IPS-NIHi7 (cell line): ENCODE measurements around the gene KCNC4.

Experiments used
- DNase-seq: peaks from one replicate; pipeline ENCODE4 v3.0.0; 2012; ENCODE audit warnings: mixed read lengths; ENCODE audit errors: extremely low spot score

KCNC4 gene

DNA sequence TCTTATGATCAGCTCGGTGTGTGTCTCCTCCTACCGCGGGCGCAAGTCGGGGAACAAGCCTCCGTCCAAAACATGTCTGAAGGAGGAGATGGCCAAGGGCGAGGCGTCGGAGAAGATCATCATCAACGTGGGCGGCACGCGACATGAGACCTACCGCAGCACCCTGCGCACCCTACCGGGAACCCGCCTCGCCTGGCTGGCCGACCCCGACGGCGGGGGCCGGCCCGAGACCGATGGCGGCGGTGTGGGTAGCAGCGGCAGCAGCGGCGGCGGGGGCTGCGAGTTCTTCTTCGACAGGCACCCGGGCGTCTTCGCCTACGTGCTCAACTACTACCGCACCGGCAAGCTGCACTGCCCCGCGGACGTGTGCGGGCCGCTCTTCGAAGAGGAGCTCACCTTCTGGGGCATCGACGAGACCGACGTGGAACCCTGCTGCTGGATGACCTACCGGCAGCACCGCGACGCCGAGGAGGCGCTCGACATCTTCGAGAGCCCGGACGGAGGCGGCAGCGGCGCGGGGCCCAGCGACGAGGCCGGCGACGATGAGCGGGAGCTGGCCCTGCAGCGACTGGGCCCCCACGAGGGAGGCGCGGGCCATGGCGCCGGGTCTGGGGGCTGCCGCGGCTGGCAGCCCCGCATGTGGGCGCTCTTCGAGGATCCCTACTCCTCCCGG, 1.5 kb downstream of the KCNC4 start:
- no peak for DNase-seq

GRCh38 chr1:110212169-110213142, 2.3 kb downstream of the KCNC4 start:
- DNase-seq = no peak

- no peak for DNase-seq
Observed at GRCh38 chr1:110213143-110213540, 3.0 kb downstream of the KCNC4 start.

DNA sequence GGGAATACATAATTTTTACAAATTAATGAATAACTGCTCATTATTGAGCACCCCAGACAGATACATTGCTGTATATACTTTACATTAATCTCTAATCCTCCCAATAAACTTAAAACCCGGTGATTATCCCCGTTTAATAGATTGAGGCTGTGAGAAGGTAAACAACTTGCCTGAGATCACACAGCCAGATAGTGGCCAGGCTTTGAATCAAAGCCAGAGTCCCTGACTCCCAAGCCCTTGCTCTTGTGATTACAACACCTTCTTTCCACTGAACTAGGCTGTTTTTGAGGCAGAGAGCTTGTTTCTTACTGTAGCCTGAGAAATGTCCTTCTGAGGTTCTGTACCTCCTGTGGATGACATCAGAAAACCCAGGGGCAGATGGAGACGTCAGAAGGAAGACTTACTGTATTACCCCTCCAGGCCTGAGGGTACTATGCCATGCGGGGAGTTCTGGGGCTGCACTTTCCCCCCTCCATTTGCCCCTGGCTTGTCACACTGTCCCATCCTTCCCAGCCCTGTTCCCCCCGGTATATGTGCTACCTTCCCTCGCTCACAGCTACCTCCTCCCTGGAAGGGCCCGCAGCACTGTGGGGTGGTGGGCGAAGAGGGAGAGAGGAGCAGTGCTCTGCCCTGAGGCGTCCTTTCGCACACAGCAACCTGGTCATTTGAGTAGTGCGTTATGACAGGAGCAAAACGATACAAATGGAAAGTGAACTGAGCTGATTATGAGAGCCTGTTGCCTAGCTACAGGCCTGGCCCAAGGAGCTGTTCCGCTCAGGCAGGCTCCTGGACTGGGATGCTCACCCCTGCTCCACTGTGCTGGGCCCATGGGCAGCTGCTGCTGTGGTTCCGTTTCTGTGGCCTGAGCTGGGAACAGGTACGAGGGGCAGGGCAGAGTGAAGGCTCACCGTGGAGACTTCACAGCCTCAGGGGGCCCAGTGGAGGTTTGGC, 4.6 kb downstream of the KCNC4 start:
- no peak for DNase-seq

DNA sequence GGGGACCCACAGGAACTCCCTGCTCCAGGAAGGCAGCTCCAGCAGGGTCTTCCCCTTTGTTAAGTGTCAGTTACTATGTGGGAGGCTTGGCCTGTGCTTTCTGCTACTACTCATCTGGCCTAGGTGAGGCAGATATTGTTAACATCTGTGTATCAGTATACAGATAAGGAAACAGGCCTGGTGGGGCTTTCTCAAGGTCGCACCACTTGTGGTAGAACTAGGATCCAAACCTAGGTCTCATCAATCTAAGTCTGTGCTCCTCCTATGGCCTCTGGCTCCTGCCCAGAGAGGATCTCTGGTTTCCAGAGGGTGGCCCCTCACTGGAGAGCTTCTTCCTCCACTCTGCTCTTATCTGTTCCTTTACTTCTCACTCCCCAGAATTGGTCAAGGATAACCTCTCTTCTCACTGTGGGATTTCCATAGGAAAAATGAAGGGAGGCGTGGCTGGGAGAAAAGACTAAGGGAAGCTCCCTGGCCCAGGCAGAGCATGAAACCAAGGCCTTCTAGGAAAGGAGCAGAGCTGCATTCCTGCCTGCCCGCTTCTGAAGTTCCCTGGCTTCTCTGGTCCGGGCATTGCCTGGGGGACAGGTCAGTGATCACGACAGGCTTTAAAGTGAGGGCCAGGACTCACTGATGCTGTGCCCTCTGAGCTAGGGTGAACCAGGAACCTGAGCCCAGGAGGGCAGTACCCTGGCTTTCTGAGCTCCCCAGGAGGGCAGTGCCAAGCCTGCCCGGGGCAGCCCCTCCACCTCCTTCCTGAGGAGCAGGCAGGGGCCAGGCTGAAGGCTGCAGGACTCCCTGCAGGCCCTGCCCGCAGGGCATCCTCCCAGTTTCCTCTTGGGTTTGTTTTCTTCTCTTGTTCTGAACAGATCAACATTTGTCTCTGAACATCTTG, 5.8 kb downstream of the KCNC4 start:
- DNase-seq = no peak

DNA sequence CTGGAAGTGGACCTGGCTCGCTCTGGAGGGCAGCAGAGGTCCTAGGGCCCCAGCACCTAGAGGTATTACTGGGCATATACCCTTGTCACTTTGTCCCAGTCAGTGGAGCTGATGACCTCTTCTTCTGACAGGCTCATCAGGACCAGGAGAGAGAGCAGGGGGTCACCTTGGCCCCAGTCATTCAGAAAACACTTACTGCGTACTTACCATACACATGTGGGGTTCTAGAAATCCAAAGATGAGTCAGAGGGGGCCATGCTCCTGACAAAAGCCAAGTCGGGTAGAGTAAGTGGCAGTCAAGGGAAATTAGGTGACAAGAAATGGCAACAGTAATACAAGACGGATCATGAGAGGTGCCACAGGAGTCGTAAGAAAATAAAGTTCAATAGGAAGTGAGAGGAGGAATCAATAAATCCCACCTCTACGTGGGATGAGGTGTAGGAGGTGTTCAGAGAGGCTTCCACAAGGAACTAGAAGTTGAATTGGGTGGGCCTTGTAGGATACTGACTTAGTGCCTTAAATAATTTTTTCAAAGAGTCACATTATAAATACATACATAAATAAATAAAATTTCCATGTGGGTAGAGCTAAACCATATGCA, 6.8 kb downstream of the KCNC4 start:
- DNase-seq = no peak

DNA sequence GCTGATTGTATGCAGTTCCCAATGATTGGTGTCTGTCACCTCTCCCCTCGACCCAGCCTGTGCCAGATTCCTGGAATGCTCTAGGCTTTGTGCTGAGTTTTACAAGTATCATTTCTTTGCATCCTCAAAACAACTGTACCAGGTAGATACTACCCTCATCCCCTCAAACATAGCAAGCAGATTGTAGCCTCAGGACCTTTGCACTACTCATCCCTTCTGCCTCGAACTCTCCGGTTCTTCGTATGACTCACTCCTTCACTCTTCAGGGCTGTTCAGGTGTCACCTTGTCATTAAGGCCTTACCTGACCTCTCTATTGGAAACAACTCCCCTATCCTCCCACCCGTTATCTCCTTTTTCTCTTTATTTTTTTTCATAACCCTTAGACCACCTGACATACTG, 8.0 kb downstream of the KCNC4 start:
- no peak for DNase-seq

GRCh38 chr1:110218739-110219138, 8.6 kb downstream of the KCNC4 start:
- DNase-seq = peak; percentile 59

DNA sequence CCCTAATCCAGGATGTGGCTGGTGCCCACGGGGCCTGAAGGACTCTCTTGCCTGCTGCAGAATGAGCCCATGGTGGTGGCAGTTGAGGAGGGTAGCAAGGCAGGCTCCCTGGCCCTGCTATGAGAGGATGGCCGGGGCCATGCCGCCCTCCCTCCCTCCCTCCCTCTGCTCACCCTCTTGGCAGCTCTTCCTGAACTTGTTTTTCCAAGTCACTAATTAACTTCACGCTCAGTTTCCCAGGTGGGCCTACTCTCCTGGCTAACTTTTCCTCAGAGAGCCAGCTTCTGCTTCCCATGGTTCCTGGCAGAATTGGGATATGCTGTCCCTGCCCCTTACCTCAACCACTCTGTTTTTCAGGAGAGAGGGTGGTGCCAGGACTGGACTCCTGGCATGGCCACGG, 10.2 kb downstream of the KCNC4 start:
- DNase-seq = no peak

GRCh38 chr1:110221119-110221518, 11.0 kb downstream of the KCNC4 start:
- no peak for DNase-seq

DNA sequence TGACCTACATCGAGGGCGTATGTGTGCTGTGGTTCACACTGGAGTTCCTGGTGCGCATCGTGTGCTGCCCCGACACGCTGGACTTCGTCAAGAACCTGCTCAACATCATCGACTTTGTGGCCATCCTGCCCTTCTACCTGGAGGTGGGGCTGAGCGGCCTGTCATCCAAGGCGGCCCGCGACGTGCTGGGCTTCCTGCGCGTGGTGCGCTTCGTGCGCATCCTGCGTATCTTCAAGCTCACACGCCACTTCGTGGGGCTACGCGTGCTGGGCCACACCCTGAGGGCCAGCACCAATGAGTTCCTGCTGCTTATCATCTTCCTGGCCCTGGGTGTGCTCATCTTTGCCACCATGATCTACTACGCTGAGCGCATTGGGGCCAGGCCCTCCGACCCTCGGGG, 13.0 kb downstream of the KCNC4 start:
- DNase-seq = no peak

- no peak for DNase-seq
Observed at GRCh38 chr1:110223581-110223980, 13.5 kb downstream of the KCNC4 start.

DNA sequence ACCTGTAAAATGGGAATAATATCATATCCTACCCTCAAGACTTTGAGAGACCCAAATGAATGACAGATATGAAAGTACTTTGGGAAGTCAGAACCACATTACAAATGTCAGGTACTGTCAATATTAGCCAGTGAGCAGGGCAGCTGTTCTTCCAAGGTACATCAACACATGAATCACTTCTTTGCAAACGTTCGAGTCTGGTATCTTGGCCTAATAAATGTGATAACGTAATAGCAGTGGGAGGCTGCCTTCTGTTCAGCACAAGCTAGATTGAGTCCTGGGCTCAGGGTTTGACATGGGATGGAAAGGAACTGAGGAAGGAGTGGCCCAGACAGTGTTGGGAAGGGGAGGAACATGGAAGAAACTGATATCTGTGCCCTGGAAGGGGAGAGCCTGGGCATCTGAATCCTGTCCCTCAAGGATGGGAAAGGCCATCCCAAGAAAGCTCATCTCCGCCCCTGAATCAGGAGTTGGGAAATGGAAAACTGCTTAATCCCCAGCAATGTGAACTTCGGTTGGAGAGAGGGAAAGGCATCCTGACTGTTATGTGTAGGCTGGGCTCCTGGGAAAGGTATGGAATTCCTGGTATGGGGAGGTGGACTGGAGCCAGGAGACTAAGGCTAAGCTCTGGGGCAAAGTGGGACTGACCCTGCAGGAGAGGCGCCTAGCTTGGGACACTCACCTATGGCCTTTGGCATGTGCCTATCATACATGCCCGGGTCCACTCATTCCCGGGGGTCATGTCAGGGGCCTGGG, 14.3 kb downstream of the KCNC4 start:
- no peak for DNase-seq

DNA sequence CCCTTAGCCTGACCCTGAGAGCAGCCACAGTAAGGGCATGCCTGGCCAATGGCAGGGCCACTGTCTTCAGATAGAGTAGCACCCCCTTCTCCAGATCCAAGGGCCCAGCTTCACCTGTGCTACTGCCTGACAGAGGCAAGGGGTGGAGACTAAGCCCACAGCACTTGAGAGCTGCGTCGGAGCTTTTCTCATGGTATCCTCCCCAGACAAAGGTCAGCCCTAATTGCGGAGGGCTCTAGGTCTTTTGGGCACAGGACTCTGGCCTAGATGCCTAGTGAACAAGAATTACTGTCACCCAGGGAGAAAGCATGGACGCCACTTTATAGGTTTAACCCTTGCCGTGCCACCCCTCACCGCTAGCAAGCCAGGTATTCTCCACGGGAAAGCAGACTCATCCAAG, 15.1 kb downstream of the KCNC4 start:
- DNase-seq = no peak

DNA sequence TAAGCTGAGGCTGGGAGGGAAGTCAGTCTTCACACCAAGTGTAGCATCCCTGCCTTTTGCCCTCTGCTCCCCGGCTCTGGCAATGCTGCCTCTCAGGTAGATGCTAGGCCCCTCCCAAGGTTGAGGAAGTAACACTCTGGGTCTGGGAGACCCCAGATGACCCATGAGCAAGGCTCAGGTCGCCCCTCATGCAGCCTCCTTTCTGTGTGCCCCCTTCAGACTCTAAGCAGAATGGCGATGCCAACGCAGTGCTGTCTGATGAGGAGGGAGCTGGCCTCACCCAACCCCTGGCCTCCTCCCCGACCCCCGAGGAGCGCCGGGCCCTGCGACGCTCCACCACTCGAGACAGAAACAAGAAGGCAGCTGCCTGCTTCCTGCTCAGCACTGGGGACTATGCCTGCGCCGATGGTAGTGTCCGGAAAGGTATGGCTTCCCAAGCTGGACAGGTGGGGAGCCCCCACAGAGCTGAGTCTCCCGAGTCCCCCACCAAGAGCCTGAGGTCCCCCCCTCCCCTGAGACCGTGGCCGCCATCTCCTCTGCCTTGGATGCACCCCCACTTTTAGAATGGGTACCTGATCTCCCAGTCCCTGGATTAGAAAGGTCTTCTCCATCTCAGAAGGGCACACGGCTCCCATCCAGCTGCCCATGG, 15.8 kb downstream of the KCNC4 start:
- no peak for DNase-seq

DNA sequence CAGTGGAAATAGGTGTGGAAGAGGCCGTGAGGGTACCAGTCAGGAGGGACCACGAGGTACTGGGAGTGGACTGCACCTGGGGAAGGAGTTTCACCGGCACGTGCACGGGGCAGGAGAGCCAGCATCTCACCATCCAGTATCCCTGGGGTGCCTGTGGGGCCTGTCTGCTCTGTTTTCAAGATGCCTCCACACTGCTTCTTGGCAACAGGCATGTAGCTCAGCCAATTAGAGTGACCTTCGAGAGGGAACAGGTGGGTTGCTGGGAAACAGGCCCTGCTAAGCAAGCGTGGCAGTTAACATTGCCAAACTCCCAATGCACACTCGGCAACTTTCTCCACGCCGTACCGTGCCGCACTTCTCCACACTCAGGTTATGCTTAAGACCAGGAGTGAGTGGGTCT, 17.7 kb downstream of the KCNC4 start:
- no peak for DNase-seq

GRCh38 chr1:110228381-110228780, 18.3 kb downstream of the KCNC4 start:
- no peak for DNase-seq

DNA sequence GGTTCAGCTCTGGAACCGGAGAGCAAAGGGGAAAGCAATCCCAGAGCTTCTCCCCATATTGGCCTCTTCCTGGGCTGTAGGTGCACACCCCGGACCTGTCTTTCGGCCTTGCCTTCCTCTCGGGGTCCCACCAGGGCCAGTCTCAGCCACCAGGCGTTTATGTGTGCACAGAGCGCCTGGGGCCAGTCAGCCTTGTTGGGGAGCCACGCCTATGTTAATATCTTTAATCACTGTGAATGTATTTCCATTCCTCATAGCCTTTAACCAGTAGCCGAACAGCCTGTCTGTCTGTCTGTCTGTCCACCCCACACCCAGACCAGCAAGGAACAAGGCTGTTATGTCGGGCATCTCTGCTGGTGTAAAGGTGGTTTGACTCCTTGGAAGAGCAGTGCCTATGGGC, 18.8 kb downstream of the KCNC4 start:
- no peak for DNase-seq

DNA sequence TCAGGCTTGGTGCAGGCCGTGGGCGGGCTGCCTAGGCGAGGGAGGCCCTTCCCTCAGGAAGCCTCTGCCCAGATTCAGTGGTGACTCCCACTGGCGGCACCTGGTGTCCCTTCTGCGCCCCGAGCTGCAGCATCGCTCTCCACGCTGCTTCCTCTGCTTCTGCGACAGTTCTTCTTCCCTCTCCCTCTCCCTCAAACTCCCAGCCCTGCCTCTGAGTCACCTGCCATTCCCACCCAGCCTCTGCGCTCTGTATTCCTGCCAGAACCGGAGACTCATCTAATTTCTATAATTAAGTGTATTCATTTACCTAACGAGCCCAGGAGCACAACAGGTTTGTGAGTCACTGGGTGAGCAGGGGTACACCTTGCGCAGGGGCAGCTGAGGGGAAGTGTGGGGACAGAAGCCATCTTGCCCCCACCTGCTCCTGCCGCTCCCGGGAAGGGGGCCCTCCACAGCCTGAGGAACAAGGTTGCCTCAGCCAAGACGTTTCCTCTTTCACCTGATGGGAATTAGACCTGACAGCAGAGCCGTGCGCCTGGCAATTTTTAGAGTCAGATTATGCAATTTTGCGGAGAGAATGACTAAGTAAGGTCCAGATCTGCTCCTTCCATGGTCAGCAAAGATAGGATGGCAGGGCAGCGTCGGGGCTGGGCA, 19.4 kb downstream of the KCNC4 start:
- no peak for DNase-seq
